H1 (cell line): ENCODE measurements around the gene DTX2. TPM values are rescaled to one million over a fixed set of nuclear protein-coding genes. Genes with fewer than 3 reads are reported as not detected.
"Not testable (repeated sequence)": the region's sequence is repeated elsewhere in the genome, so short reads cannot be mapped to it uniquely, and the experiment has no call there.

ENCODE experiments used
- CTCF ChIA-PET: fragments of 300-600 bp; sonication (Branson Sonifier 250); formaldehyde crosslinking; loops from one replicate; lab custom pipeline; 2021; ENCODE audit not compliant: partially characterized antibody; lab: Charles Lee
- POLR2A ChIA-PET: fragments of 300-600 bp; sonication (Branson Sonifier 250); formaldehyde crosslinking; loops from one replicate; lab custom pipeline; 2021; ENCODE audit warnings: inconsistent platforms; ENCODE audit not compliant: partially characterized antibody; lab: Charles Lee
- DNase-seq, 2 experiments: peaks; one replicate each; pipeline versions ENCODE4 v3.0.0 to v3.0.0-alpha.2; 2010 to 2022; ENCODE audit warnings: low spot score in 2 of 2, low read depth in 1 of 2, mixed read lengths in 1 of 2
- FAIRE-seq: peaks from 2 replicates; lab custom pipeline; 2011; peaks lifted over from hg19 to GRCh38; lab: Jason Lieb, UNC
- H2AFZ ChIP-seq: 2 replicates; pipeline ENCODE4 v1.8.1; 2012; ENCODE audit warnings: low read length, inconsistent platforms
- H2AK5ac ChIP-seq: 2 replicates; pipeline ENCODE4 v1.6.1; 2013; ENCODE audit warnings: low read depth, low read length
- H2BK120ac ChIP-seq: replicated peaks from 2 replicates; pipeline ENCODE3; 2013; ENCODE audit warnings: low read depth, low read length, inconsistent platforms
- H2BK12ac ChIP-seq: 2 replicates; pipeline ENCODE4 v1.6.1; 2013; ENCODE audit warnings: low read depth, low read length
- H2BK15ac ChIP-seq: 2 replicates; pipeline ENCODE4 v1.6.1; 2013; ENCODE audit warnings: low read length
- H2BK20ac ChIP-seq: 2 replicates; pipeline ENCODE4 v1.6.1; 2013; ENCODE audit warnings: low read length
- H2BK5ac ChIP-seq: 2 replicates; pipeline ENCODE4 v1.6.1; 2013; ENCODE audit warnings: low read depth, low read length
- H3K14ac ChIP-seq: 2 replicates; pipeline ENCODE4 v1.6.1; 2013; ENCODE audit warnings: inconsistent platforms; ENCODE audit not compliant: insufficient read length
- H3K18ac ChIP-seq: 2 replicates; pipeline ENCODE4 v1.6.1; 2013; ENCODE audit warnings: low read length; ENCODE audit errors: extremely low read depth
- H3K23ac ChIP-seq: 2 replicates; pipeline ENCODE4 v1.6.1; 2013; ENCODE audit warnings: inconsistent platforms; ENCODE audit not compliant: insufficient read length
- H3K23me2 ChIP-seq: 2 replicates; pipeline ENCODE4 v1.6.1; 2013; ENCODE audit warnings: low read depth, low read length
- H3K27ac ChIP-seq: 2 replicates; pipeline ENCODE4 v1.6.1; 2011; ENCODE audit warnings: low read depth, low read length, inconsistent platforms
- H3K27me3 ChIP-seq, 4 experiments: replicated peaks in 1 of 4; 1 replicate in 1 of 4; 2 replicates in 3 of 4; pipeline versions ENCODE4 v1.6.1 to v1.8.1; 2011 to 2013; ENCODE audit warnings: low read length in 3 of 4, mild to moderate bottlenecking in 3 of 4, inconsistent platforms in 2 of 4, mixed read lengths in 2 of 4, moderate library complexity in 1 of 4; ENCODE audit not compliant: control insufficient read depth in 3 of 4, insufficient read depth in 3 of 4; ENCODE audit errors: extremely low read depth in 1 of 4
- H3K36me3 ChIP-seq, 4 experiments: 2 replicates each; pipeline versions ENCODE4 v1.6.1 to v1.8.1; 2011 to 2013; ENCODE audit warnings: mild to moderate bottlenecking in 4 of 4, low read length in 3 of 4, moderate library complexity in 2 of 4, control low read depth in 1 of 4, inconsistent platforms in 1 of 4; ENCODE audit not compliant: insufficient read depth in 4 of 4, control insufficient read depth in 2 of 4
- H3K4ac ChIP-seq: replicated peaks from 2 replicates; pipeline ENCODE3; 2013; ENCODE audit warnings: low read length, low read depth, mixed read lengths, inconsistent platforms; ENCODE audit not compliant: insufficient read length
- H3K4me1 ChIP-seq, 4 experiments: replicated peaks in 1 of 4; 1 replicate in 1 of 4; 2 replicates in 3 of 4; pipeline versions ENCODE4 v1.6.1 to v1.8.1; 2011 to 2013; ENCODE audit warnings: low read length in 3 of 4, inconsistent platforms in 2 of 4, mixed read lengths in 1 of 4; ENCODE audit not compliant: insufficient read depth in 4 of 4, control insufficient read depth in 3 of 4
- H3K4me2 ChIP-seq, 2 experiments: 2 replicates each; pipeline versions ENCODE4 v1.6.1 to v1.8.1; 2011 to 2013; ENCODE audit warnings: low read depth in 2 of 2, low read length in 2 of 2, control low read depth in 1 of 2, inconsistent platforms in 1 of 2, mild to moderate bottlenecking in 1 of 2; ENCODE audit not compliant: insufficient read depth in 1 of 2
- H3K4me3 ChIP-seq, 4 experiments: fragments of 200-600, 300-600 bp in 1 of 4; sonication (generic), shearing (Covaris generic), sonication (Bioruptor Twin) in 1 of 4; 2 replicates each; pipeline versions ENCODE4 v1.5.1 to v1.8.1; 2011 to 2016; ENCODE audit warnings: low read length in 4 of 4, low read depth in 3 of 4, control low read depth in 2 of 4, inconsistent platforms in 2 of 4, mild to moderate bottlenecking in 2 of 4, mixed read lengths in 1 of 4, moderate library complexity in 1 of 4; ENCODE audit not compliant: insufficient read depth in 2 of 4; ENCODE audit errors: extremely low read depth in 1 of 4
- H3K56ac ChIP-seq: replicated peaks from 2 replicates; pipeline ENCODE3; 2013; ENCODE audit warnings: low read depth, mild to moderate bottlenecking, mixed read lengths, low read length, inconsistent platforms; ENCODE audit not compliant: insufficient read length
- H3K79me1 ChIP-seq: 2 replicates; pipeline ENCODE4 v1.6.1; 2013; ENCODE audit warnings: low read depth, low read length, control low read depth
- H3K79me2 ChIP-seq, 2 experiments: 2 replicates each; pipeline versions ENCODE4 v1.6.1 to v1.8.1; 2012 to 2013; ENCODE audit warnings: low read length in 2 of 2, mild to moderate bottlenecking in 2 of 2, inconsistent platforms in 1 of 2; ENCODE audit not compliant: insufficient read depth in 2 of 2, control insufficient read depth in 1 of 2
- H3K9ac ChIP-seq, 4 experiments: replicated peaks in 1 of 4; 1 replicate in 1 of 4; 2 replicates in 3 of 4; pipeline versions ENCODE4 v1.6.1 to v1.8.1; 2011 to 2013; ENCODE audit warnings: low read depth in 3 of 4, low read length in 3 of 4, control low read depth in 2 of 4, mild to moderate bottlenecking in 2 of 4, moderate library complexity in 2 of 4, inconsistent platforms in 1 of 4; ENCODE audit errors: extremely low read depth in 1 of 4
- H3K9me3 ChIP-seq, 2 experiments: 2 replicates each; pipeline versions ENCODE4 v1.6.1 to v1.8.1; 2012 to 2013; ENCODE audit warnings: mild to moderate bottlenecking in 2 of 2, moderate library complexity in 2 of 2, control low read depth in 1 of 2, inconsistent platforms in 1 of 2, low read depth in 1 of 2, low read length in 1 of 2, mixed read lengths in 1 of 2; ENCODE audit not compliant: insufficient read depth in 2 of 2
- H4K20me1 ChIP-seq, 2 experiments: replicated peaks in 1 of 2; 2 replicates each; pipeline versions ENCODE3 to v1.8.1; 2011 to 2013; ENCODE audit warnings: inconsistent platforms in 2 of 2, low read length in 2 of 2, mild to moderate bottlenecking in 1 of 2; ENCODE audit not compliant: insufficient read depth in 2 of 2, control insufficient read depth in 1 of 2
- H4K5ac ChIP-seq: 2 replicates; pipeline ENCODE4 v1.6.1; 2013; ENCODE audit warnings: low read length, low read depth, mixed read lengths, inconsistent platforms; ENCODE audit not compliant: insufficient read length
- H4K8ac ChIP-seq: 2 replicates; pipeline ENCODE4 v1.8.0; 2013; ENCODE audit warnings: mild to moderate bottlenecking, moderate library complexity, low read length, inconsistent platforms; ENCODE audit not compliant: insufficient read depth; ENCODE audit errors: extremely low read depth
- H4K91ac ChIP-seq: replicated peaks from 2 replicates; pipeline ENCODE3; 2013; ENCODE audit warnings: low read length, mixed read lengths, inconsistent platforms; ENCODE audit not compliant: insufficient read length
- WGBS, 2 experiments: shearing (Covaris generic) in 1 of 2; methylation state at CpG; one replicate each; pipeline versions ENCODE4 v1.1.6 to v1.1.7; 2013 to 2015; ENCODE audit warnings: low lambda C conversion rate in 2 of 2, mixed read lengths in 2 of 2, inconsistent platforms in 1 of 2, low coverage in 1 of 2, missing lambda C conversion rate in 1 of 2; ENCODE audit not compliant: insufficient replicate concordance in 2 of 2, insufficient coverage in 1 of 2, insufficient read length in 1 of 2; ENCODE audit errors: extremely low coverage in 1 of 2, missing lambda C conversion rate in 1 of 2; 5-methylcytosine and 5-hydroxymethylcytosine counted together
- polyA plus RNA-seq, 7 experiments: library from polyadenylated mRNA; depleted of rRNA in 3 of 7; stranded (reverse) in 5 of 7; unstranded in 2 of 7; fragments of >200 nt in 5 of 7; fragments of 200-250 nt in 2 of 7; gene quantifications; 1 replicate in 5 of 7; 2 replicates in 1 of 7; 4 replicates in 1 of 7; pipeline versions ENCODE4 v1.2.1 to v1.2.3, GENCODE V29; 2011 to 2013; ENCODE audit warnings: missing spikeins in 2 of 7, mixed read lengths in 2 of 7
- total RNA-seq: library from RNA; stranded (reverse); fragmentation: NEBNext Ultra II Directional; extraction: Animal tissue kit (Norgen Biotek cat#: 25700); gene quantifications from 2 replicates; pipeline ENCODE4 v1.2.1, GENCODE V29; 2021

Gene DTX2
- total and polyA plus RNA-seq, 2 of the 8 experiments (the other 6 are each of a cell fraction or from before 2014, with no cell fraction given): 37.4 to 59.1 TPM

DNA sequence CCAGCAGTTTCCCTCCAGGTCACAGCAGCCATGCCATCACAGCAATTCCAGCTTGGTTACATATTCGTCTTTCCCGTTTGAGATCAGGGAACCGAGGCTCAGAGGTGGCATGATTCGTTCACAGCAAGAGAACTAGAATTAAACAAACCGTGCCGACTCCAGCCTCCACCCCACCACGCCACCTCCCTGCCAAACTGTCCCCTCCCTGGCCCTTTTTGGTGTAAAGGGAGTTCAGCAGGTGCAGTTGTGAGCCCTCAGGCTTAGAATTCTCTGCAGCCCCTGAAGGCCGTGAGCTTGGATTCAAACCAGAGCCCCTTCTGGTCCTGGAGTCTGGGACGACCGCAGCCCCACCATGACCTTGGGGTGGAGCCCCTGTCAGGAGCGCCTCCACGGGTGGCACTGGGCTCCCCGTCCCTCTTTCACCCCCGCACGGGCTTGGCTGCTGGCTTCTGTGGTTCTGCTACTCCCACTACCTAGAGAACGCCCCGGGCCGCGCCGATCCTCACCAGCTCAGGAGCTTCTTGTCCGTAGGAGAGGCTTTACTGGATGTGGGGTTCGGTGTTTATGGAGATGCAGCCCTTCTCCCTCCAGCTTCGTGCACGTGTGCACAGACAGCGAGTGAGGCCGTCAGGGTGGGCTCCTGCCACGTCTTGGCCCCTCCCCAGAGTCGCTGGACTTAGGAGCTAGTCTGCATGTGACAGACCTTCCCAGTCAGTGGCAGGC, 37.9 kb downstream of the DTX2 start:
- H3K4me2 ChIP-seq, H3K9me3 ChIP-seq, H3K18ac ChIP-seq, H4K5ac ChIP-seq, DNase-seq, POLR2A ChIA-PET, H3K36me3 ChIP-seq, H3K79me2 ChIP-seq, CTCF ChIA-PET, H3K4me1 ChIP-seq, H3K79me1 ChIP-seq, H2BK120ac ChIP-seq, H2BK12ac ChIP-seq, H2BK15ac ChIP-seq, H3K23me2 ChIP-seq, H3K23ac ChIP-seq, H3K27ac ChIP-seq, FAIRE-seq, H3K4me3 ChIP-seq, H3K4ac ChIP-seq, H3K14ac ChIP-seq, H3K56ac ChIP-seq, H4K91ac ChIP-seq, H2AK5ac ChIP-seq, H2AFZ ChIP-seq, H4K20me1 ChIP-seq, H3K27me3 ChIP-seq, H4K8ac ChIP-seq, H2BK5ac ChIP-seq, H2BK20ac ChIP-seq, H3K9ac ChIP-seq: not testable (repeated sequence)
- WGBS, 2 experiments: 91% methylated on average over 6 of the region's 28 CpGs; no CpG with 5 or more reads in 1 of the 2 experiments

DNA sequence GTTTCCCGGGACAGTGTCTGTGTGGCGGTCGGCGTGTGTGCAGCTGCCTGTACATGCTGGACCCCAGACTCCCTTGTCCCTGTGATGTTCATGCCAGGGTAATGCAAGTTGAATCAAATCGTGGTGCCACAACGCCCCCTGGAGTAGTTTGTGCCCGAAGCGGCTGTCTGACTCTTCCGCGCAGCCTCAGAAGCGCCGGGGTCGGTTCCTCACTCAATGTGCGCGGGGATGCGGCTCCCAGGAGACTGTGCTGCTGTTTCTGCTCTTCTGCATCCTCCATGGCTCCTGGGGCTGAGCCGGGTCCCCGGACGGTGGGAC, 38.4 kb downstream of the DTX2 start:
- H3K4me2 ChIP-seq, H3K79me2 ChIP-seq, CTCF ChIA-PET, H3K56ac ChIP-seq, H3K27ac ChIP-seq, H3K23ac ChIP-seq, H3K36me3 ChIP-seq, H2BK15ac ChIP-seq, POLR2A ChIA-PET, FAIRE-seq, DNase-seq, H3K4ac ChIP-seq, H4K20me1 ChIP-seq, H2AFZ ChIP-seq, H2BK120ac ChIP-seq, H2AK5ac ChIP-seq, H4K91ac ChIP-seq, H3K9ac ChIP-seq, H4K5ac ChIP-seq, H3K14ac ChIP-seq, H3K27me3 ChIP-seq, H2BK20ac ChIP-seq, H3K18ac ChIP-seq, H3K23me2 ChIP-seq, H4K8ac ChIP-seq, H3K4me1 ChIP-seq, H2BK5ac ChIP-seq, H3K79me1 ChIP-seq, H3K4me3 ChIP-seq, H3K9me3 ChIP-seq, H2BK12ac ChIP-seq: not testable (repeated sequence)
- WGBS, 2 experiments: no CpG with 5 or more reads among the region's 19 CpGs
